Skeletal muscle tissue (tissue), 4 donors: Measurements from ENCODE around the gene MRPS2. TPM values are rescaled to one million over a fixed set of nuclear protein-coding genes. Genes with fewer than 3 reads are reported as not detected.

Experiments
- H3K27ac ChIP-seq: one replicate; pipeline ENCODE4 v1.7.0; 2013; ENCODE audit warnings: mild to moderate bottlenecking, low read depth, low read length, inconsistent platforms
- H3K27me3 ChIP-seq, 3 donors: one replicate each; pipeline ENCODE4 v1.7.0; 2013; ENCODE audit warnings: low read length in 3 of 3; ENCODE audit not compliant: control insufficient read depth in 3 of 3, insufficient read depth in 3 of 3
- H3K36me3 ChIP-seq, 3 donors: one replicate each; pipeline ENCODE4 v1.7.0; 2013; ENCODE audit warnings: low read length in 3 of 3; ENCODE audit not compliant: control insufficient read depth in 3 of 3, insufficient read depth in 3 of 3
- H3K4me1 ChIP-seq, 3 donors: one replicate each; pipeline ENCODE4 v1.7.0; 2013; ENCODE audit warnings: low read length in 3 of 3, mild to moderate bottlenecking in 3 of 3; ENCODE audit not compliant: control insufficient read depth in 3 of 3, insufficient read depth in 3 of 3
- H3K4me3 ChIP-seq, 3 donors: one replicate each; pipeline ENCODE4 v1.7.0; 2013; ENCODE audit warnings: low read length in 3 of 3
- H3K9ac ChIP-seq, 3 donors: one replicate each; pipeline ENCODE4 v1.7.0; 2013; ENCODE audit warnings: low read length in 3 of 3, mild to moderate bottlenecking in 3 of 3, moderate library complexity in 2 of 3, low read depth in 1 of 3
- H3K9me3 ChIP-seq, 3 donors: one replicate each; pipeline ENCODE4 v1.7.0; 2013; ENCODE audit warnings: low read length in 3 of 3; ENCODE audit not compliant: control insufficient read depth in 3 of 3
- total RNA-seq: library from RNA; depleted of rRNA; stranded (reverse); fragments of >200 nt; gene quantifications from one replicate; pipeline ENCODE4 v1.2.3, GENCODE V29; 2014
- donor health status: Osteomylitis.

MRPS2 gene
- total RNA-seq, 1 donor from 2014 or later = 6.8 TPM

GRCh38 chr9:135480071-135480939 lies 20.2 kb upstream of the MRPS2 start:
- H3K9ac ChIP-seq = peak overlapping the region; percentile 65 to 73 (median 68)
- H3K36me3 ChIP-seq = peaks cover 2 to 11% (median 10%) of the 10 kb centered on the region in 3 donors
- H3K4me1 ChIP-seq = peaks cover 7 to 9% (median 8%) of the 10 kb centered on the region in 3 donors
- H3K27ac ChIP-seq = no peak overlapping the region
- H3K4me3 ChIP-seq = peak overlapping the region; percentile 63 to 73 (median 67)
- no peaks in the 10 kb centered on the region for H3K9me3 ChIP-seq
- peaks cover 4 to 22% (median 10%) of the 10 kb centered on the region in 3 donors for H3K27me3 ChIP-seq

- Histone ChIP-seq H3K36me3 (peaks cover 9 to 17% (median 11%) of the 10 kb centered on the region in 3 donors), H3K9ac (peak overlapping the region in 1 of 3 donors; percentile 73), H3K27ac (no peak overlapping the region), H3K4me1 (peaks cover 7 to 9% (median 8%) of the 10 kb centered on the region in 3 donors), H3K9me3 (no peaks in the 10 kb centered on the region), H3K27me3 (peaks cover 0 to 19% (median 6%) of the 10 kb centered on the region in 3 donors), H3K4me3 (peak overlapping the region; percentile 63 to 73 (median 67))
Observed at GRCh38 chr9:135480940-135481310, 19.6 kb upstream of the MRPS2 start.

- Histone ChIP-seq H3K4me1 (peaks cover 7 to 9% (median 8%) of the 10 kb centered on the region in 3 donors), H3K9ac (no peak overlapping the region), H3K27me3 (peaks cover 0 to 15% (median 5%) of the 10 kb centered on the region in 3 donors), H3K9me3 (no peaks in the 10 kb centered on the region), H3K4me3 (no peak overlapping the region), H3K27ac (no peak overlapping the region), H3K36me3 (peaks cover 9 to 21% (median 13%) of the 10 kb centered on the region in 3 donors)
Observed at GRCh38 chr9:135482015-135482754, 18.3 kb upstream of the MRPS2 start.

GRCh38 chr9:135484460-135485277 lies 15.8 kb upstream of the MRPS2 start:
- no peak overlapping the region for H3K27ac ChIP-seq
- peaks cover 9 to 27% (median 15%) of the 10 kb centered on the region in 3 donors for H3K36me3 ChIP-seq
- H3K9ac ChIP-seq = no peak overlapping the region
- H3K27me3 ChIP-seq = peaks cover 0 to 9% (median 0%) of the 10 kb centered on the region in 3 donors
- H3K4me3 ChIP-seq = no peak overlapping the region
- H3K9me3 ChIP-seq = no peaks in the 10 kb centered on the region
- peaks cover 7 to 9% (median 8%) of the 10 kb centered on the region in 3 donors for H3K4me1 ChIP-seq

GRCh38 chr9:135485385-135485784 lies 15.1 kb upstream of the MRPS2 start:
- Histone ChIP-seq H3K9me3 (no peaks in the 10 kb centered on the region), H3K27me3 (peaks cover 0 to 9% (median 0%) of the 10 kb centered on the region in 3 donors), H3K27ac (no peak overlapping the region), H3K4me3 (no peak overlapping the region), H3K36me3 (peaks cover 9 to 27% (median 15%) of the 10 kb centered on the region in 3 donors), H3K9ac (no peak overlapping the region), H3K4me1 (peaks cover 6 to 7% (median 7%) of the 10 kb centered on the region in 3 donors)

- peaks cover 0 to 6% (median 0%) of the 10 kb centered on the region in 3 donors for H3K27me3 ChIP-seq
- no peak overlapping the region for H3K4me3 ChIP-seq
- H3K9me3 ChIP-seq = no peaks in the 10 kb centered on the region
- H3K27ac ChIP-seq = no peak overlapping the region
- H3K4me1 ChIP-seq = peaks cover 2% of the 10 kb centered on the region in 3 donors
- H3K9ac ChIP-seq = no peak overlapping the region
- H3K36me3 ChIP-seq = peaks cover 9 to 27% (median 15%) of the 10 kb centered on the region in 3 donors
Observed at GRCh38 chr9:135485832-135486231, 14.7 kb upstream of the MRPS2 start.

- H3K36me3 ChIP-seq = peaks cover 9 to 27% (median 15%) of the 10 kb centered on the region in 3 donors
- H3K27me3 ChIP-seq = peaks cover 0 to 5% (median 0%) of the 10 kb centered on the region in 3 donors
- no peaks in the 10 kb centered on the region for H3K9me3 ChIP-seq
- no peaks in the 10 kb centered on the region for H3K4me1 ChIP-seq
- H3K27ac ChIP-seq = no peak overlapping the region
- H3K9ac ChIP-seq = no peak overlapping the region
- no peak overlapping the region for H3K4me3 ChIP-seq
Observed at GRCh38 chr9:135486267-135487065, 14.0 kb upstream of the MRPS2 start.

- no peak overlapping the region for H3K9ac ChIP-seq
- H3K36me3 ChIP-seq = peaks cover 9 to 27% (median 15%) of the 10 kb centered on the region in 3 donors
- H3K27me3 ChIP-seq = no peaks in the 10 kb centered on the region
- H3K27ac ChIP-seq = no peak overlapping the region
- no peaks in the 10 kb centered on the region for H3K4me1 ChIP-seq
- H3K9me3 ChIP-seq = no peaks in the 10 kb centered on the region
- no peak overlapping the region for H3K4me3 ChIP-seq
Observed at GRCh38 chr9:135487281-135488012, 13.0 kb upstream of the MRPS2 start.
